GM18867 (cell line): ENCODE results near the gene MKLN1.
"Not testable (repeated sequence)": the region's sequence is repeated elsewhere in the genome, so short reads cannot be mapped to it uniquely, and the experiment has no call there.

ENCODE experiments used
- ATAC-seq: cut with Tn5 transposase; IDR thresholded peaks from one replicate; pipeline ENCODE4 v1.9.1; 2021; ENCODE audit warnings: mild to moderate bottlenecking, moderate library complexity; ENCODE audit not compliant: unreplicated experiment

Gene MKLN1

DNA sequence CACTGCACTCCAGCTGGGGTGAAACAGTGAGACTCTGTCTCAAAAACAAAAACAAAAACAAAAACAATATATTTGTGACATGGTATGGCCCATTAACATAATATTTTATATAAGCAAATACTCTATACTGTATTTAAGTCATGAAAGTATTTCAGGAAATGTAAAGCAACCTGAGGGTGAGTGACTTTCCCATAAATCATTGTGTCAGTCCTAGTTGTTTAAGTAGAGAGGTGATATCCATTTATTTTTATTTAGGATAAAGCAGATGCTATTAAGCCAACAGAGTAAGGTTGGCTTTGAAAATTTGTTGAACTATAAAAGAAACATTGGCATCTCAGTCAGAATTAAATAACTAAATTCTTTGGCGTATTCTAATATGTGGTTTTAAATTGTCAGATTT lies 60.5 kb downstream of the MKLN1 start:
- no peak for ATAC-seq

DNA sequence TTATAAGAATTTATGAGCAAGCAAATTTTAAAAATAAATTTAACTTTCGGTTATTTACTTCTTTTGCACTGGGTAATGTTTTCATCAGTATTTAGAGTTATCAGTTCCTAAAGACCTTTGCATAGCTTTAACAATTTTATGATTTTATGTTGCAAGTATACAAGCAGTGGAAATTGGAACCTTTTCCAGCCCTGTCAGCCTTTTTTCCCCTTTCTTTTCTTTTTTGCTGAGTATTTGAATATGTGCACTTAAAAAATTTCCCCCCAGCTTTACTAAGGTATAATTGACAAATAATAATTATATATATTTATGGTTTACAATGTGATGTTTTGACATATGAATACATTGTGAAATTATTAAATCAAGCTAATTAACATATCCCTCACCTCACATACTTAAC lies 62.6 kb downstream of the MKLN1 start:
- no peak for ATAC-seq

DNA sequence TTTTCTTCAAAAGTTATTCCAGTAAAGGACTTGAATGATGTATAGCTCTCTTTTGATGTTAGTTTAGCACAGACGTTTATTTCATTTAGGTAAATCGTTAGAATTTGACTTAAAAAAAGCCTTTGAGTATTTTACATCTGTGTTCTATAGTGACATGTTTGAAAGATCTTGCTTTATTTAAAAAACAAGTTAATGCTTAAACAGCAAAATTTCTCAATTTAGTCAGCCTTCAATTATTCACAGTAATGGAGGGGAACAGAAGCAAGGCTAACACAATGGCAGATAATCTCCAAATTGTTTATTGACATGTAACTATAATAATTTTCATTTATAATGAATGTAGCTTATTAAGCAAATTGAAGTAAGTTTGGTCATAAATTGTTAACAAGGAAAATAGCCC lies 63.5 kb downstream of the MKLN1 start:
- no peak for ATAC-seq

DNA sequence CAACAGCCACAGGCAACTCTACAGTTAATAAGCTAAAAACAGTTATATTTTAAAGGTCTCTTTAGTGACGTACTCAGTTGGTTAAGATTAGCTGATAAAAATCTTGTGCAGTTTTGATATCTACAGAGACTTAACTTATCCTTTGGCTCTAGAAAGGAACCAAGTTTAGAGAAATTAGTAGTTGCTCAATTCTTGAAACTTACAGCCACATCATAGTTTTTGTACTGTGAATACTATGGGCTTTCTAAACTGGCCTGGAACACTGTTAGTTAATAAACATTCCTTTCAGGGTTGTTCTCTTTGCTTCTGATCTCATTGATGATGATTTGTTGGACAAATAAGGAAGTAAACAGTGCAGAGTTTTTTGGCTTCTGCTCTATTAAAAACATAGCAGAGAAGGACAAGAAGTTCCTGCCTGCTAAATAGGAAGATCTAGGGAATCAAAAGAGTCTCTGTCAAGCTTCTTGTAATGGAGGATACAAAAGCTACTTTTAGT lies 73.1 kb downstream of the MKLN1 start:
- ATAC-seq, result no peak

DNA sequence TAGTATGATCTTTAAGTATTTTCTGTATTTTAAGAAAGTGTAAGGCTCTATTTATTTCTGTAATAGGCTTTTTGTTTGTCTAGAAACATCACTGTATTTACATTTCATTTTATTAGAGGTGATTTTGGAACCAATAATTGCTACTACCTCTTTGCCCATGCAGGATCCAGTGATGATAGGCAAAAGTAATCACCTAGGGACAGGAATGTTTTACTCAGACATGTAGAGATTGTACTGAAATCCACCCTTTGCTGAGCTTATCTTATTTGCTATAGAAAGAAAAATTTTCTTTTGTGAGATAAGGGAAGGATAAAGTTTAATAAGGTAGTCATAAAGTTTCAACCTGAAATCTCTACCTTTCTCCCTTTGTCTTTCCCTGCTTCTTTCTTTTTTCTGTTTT lies 73.5 kb downstream of the MKLN1 start:
- no peak for ATAC-seq

DNA sequence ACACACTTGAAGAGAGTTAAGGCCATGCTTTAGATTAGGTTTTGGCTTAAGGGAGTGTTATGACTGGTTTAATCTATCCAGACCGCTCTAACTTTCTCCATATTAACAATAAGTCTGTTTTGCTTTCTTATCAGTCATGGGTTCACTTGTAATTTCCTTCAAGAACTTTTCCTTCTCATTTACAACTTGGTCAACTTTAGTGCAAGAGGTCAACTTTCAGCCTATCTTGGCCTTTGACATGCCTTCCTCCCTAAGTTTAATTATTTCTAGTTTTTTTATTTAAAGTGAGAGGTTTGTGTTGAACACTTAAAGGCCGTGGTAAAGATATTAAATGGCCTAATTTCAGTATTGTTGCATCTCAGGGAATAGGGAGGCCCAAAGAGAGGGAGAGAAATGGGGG lies 75.6 kb downstream of the MKLN1 start:
- no peak for ATAC-seq

DNA sequence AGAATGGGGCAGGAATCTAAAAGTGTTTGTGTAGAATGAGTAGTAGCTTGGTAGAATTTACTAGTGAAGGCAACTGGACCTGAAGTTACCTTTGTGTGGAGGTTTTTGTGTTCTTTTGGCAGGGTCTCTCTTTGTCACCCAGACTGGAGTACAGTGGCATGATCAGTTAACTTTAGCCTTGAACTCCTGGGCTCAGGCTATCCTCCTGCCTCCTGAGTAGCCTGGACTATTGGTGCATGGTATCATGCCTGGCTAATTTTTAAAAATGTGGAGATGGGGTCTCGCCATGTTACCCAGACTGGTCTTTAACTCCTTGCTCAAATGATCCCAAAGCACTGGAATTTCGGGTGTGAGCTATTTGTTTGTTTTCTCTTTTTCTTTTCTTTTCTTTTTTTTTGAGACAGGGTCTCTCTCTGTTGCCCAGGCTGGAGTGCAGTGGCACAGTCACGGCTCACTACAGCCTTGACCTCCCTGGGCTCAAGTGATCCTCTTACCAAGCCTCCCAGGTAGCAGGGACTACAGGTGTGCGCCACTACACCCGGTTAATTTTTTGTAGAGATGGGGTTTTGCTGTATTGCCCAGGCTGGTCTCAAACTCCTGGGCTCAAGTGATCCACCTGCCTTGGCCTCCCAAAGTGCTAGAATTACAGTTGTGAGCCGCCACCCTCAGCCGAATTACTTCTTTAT lies 76.7 kb downstream of the MKLN1 start:
- ATAC-seq, result no peak

DNA sequence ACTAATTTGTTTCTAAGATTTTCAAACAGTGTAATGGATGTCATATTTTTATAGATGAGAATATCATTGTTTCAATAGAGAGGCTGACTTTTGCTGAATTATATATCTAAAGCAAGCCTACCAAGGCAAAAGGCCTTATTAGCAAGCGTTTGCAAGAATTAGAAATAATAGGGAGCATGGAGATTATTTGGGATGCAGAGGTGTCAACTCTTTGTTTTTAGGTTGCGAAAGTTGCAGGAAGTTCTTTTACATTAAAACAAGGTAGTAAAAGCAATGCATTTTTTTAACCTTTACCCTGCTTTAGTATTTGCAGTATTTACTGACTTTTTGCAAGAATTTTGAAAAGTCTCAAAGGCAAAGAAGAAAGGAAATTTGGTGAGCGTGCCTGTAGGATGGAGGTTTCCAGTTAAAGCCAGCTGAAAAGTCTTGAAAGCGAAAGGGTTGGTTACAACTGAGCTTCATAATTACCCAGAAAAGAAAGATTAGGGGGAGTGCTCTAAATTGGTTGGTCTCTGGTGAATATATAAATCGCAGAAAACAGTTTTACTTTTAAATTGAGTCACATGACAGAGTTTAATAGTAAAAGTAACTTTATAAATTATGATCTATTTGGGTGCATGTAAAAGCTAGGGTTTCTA lies 81.6 kb downstream of the MKLN1 start:
- ATAC-seq, result no peak

DNA sequence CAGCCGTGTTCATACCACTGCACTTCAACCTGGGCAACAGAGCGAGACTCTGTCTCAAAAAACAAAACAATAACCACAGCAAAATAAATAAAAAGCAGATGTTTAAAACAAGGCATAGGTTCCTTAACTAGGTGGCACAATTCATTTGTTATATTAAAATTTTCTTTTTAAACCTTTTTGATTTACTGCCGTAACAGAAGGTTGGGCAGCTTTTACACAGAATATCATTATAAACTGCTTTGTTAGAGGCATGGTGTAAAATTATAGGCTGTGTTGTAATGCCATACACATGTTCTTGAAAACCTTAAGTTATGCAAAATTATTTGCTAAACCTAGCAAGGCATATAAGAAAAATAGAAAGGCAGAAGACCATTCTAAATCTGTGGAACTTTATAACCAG lies 84.4 kb downstream of the MKLN1 start:
- ATAC-seq, result no peak

DNA sequence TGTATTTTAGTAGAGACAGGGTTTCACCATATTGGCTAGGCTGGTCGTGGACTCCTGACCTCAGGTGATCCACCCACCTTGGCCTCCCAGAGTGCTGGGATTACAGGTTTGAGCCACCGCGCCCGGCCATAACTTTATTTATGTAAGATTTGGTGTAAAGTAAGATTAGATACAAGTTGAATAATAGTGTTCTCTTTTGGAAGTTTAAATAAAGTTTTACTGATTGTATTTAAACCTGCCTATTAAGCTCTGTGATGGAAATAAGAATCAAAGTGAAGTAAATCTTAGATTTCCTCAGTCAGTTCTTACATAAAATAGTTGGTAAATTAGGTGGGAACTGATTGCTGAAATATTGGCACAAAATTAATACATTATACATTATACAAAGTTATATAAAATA lies 86.0 kb downstream of the MKLN1 start:
- ATAC-seq, result no peak

DNA sequence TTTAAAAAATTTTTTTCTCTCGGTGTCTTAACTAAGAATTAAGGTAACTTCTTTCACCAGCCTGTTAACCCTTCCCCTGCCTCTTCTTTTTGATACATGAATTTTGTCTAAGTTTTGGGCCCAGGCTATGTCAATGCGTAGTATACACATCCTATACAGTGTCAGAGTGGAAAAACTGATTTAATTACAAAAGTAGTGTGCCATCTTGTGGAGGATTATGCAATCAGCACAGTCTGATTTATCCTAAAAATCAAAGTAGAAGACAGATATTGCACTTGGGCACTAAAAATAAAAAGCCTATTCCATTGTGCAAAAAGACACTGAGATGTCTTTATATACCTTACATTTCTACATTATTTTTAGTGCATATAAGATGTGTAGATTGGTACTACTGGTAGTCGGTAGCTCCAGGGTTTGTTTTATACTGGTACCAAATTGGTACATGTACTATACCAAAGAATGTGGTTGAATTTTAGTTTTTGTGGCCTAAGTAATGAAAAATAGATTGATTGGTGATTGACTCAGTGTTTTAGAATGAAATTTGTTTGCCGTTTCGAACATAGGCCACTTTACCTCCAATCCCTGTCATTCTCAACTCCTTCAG lies 96.6 kb downstream of the MKLN1 start:
- ATAC-seq, result no peak

DNA sequence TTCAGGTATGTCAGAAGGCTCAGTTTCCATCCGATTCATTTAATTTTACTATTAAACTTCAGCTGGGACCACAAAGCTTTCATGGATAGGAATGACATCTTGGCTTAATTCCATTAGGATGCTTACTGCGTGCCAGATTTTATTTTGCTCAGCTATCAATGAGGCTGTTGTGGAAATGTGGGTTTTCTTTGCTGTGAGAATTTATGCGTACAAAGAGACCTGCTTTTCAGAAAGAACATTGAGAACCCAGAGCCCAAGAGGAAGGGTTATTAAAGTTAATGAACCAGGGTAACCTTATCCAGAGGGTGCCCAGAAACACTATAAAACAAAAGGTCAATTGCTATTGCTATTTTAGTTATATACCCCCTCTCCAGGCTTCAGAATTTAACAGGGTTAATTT lies 98.3 kb downstream of the MKLN1 start:
- no peak for ATAC-seq

DNA sequence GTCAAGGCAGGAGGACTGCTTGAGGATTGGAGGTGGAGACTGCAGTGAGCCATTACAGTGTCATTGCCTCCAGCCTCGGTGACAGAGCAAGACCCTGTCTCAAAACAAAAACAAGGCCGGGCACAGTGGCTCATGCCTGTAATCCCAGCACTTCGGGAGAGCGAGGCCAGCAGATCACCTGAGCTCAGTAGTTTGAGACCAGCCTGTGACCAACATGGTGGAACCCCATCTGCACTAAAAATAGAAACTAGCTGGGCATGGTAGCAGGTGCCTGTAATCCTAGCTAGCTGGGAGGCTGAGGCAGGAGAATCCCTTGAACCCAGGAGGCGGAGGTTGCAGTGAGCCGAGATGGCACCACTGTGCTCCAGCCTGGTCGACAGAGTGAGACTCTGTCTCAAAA lies 103.2 kb downstream of the MKLN1 start:
- not testable (repeated sequence) for ATAC-seq

DNA sequence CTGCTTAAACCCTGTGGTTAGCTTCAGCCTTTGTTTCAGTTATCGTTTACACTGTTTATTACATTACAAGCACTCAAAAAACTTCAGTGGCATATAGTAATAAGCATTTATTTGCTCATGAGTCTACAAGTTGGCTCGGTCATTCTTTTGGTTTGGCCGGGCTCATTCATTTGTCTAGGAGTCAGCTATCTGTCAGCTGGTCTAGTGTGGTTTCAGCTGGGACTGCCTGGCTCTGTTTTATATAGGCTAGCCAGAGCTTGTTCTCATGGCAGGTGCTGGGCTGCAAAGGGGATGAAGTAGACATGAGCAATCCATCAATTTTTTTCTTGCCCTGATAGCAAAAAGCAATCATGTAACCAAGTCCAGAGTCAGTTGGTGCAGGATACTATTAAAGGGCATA lies 103.6 kb downstream of the MKLN1 start:
- ATAC-seq, result no peak

DNA sequence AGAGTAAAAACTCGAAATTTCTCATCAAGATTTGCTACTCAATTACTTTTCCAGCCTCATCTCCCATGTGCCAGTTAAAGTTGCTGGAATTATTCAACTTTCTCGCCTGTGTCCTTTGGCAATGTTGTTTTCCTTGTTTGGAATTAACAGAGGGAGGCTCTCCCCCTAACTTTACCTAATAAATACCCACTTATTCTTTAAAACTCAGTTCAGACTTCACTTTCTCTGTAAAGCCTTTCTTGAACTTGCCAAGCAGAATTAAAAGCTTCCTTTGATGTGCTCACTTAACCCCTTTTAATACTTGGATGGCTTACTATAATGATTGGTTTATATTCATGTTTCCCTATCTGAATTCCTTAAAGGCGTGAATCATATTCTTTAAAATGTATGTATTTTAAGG lies 104.1 kb downstream of the MKLN1 start:
- no peak for ATAC-seq

DNA sequence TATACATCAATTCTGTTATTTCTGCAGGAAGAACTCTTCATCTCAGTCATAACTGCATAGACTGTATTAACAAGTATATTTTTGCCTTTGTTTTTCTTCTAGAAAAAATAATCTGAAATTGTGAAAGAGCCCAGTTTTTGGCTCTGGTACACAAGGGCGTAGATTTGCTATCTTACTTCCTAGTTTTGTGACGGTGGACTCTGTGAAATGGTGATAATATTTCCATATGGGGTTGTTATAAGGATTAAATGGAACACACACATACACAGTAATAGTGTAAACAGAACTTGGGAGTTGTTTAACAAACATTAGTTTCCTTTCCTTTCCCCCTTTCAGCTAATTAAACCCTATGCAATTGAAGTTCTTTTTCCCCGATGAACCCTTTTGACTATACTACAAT lies 108.7 kb downstream of the MKLN1 start:
- no peak for ATAC-seq

DNA sequence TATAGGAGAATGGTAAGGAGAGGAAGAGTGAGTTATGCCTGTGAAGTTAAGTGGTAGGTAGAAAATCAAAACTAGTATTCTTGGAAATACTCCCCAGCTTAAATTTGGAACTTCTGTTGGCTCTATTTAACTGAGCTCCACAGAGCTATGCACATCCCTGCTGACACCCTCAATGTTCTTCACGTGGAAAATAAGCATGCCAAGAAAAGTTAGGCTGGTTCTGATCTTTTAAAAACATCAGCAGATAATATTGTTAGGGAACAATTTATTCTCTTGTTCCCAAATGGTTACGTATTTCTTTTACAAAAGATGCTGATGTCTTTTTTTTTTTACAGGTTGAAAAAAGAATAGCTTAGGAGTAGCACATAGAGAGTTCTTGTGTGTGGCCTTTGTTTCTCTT lies 111.3 kb downstream of the MKLN1 start:
- no peak for ATAC-seq

DNA sequence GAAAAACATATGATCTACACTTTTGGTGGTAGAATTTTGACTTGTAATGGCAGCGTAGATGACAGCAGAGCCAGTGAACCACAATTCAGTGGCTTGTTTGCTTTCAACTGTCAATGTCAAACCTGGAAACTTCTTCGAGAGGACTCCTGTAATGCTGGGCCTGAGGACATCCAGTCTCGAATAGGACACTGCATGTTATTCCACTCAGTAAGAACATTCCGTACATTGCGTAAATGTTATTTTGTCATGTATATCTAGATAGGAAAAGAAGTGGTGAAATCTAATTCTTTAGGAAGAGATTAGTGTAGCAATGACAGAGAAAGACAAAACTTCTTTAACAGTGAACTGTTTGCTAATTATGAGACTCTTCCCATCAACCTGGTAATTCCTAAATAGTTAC lies 115.8 kb downstream of the MKLN1 start:
- no peak for ATAC-seq

DNA sequence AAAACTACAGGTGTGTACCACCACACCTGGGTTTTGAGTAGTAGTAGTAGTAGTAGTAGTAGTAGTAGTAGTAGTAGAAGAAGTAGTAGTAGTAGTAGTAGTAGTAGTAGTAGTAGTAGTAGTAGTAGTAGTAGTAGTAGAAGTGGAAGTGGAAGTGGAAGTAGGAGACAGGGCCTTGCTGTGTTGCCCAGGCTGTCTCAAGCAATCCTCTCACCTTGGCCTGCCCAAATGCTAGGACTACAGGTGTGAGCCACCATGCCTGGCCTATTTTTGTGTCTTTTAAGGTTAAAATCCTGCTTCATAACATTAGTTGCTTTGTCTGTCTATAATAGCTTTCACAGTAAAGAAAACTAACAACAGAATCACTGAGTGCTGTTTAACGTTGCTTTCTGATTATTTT lies 117.0 kb downstream of the MKLN1 start:
- no peak for ATAC-seq

DNA sequence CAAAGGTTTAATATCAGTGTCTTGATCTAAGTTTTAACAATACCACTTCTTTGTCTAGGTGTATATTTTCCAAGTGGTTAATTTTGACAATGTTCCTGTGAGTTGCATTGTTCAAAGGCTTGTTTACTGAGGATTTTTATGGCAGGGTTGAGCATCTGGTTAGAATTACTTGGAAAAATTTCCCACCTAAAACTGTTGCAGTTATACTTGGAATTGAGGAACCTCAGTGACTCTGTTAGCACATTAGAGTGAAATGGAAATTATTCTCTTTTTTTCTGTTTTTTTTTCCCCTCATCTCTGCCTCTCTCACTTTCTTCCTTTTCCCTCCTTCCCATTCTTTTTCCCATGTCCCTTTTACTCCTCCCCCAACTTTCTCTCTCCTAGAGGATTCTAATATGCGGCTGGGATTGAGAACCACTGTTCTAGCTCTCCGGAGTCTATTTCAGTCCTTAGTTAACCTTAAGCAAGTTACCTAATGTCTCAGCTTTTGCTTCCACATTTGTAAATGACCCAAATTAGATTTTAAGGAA lies 121.8 kb downstream of the MKLN1 start:
- ATAC-seq, result no peak

DNA sequence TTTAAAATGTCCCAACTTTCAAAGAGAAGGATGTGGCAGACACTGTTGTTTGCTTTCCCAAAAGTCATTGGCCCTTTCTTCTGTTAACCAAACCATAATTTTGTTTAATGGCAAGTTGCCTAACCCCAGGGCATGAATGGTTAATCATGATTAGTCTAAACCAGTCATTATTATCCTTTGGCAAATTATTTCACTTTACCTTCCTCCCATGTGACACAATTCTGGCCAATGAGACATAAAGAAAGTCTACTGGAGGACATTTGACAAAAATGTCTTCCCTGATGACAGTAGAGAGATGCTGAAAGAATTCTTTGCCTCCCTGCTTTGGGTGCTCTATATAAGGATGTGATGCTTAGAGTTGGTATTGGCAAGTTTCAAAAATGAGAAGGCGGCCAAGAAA lies 126.8 kb downstream of the MKLN1 start:
- ATAC-seq, result no peak

DNA sequence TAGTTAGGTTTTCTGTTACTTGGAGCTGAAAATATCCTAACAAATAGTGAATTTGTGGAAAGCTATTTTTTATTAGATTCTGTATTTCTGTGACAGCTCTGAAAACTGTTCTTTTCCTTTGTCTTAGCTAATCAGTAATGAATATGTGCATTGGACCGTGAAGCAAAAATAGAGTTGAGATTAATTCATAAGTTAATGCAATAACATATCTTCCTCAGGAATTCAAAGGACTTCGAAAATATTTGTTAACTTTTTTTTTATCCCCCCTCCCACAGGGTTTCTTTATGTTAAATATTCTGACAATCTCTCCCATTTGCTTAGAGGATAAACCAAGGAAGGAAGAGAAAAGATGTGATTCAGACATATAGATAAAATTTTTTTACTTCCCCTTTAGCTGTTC lies 127.3 kb downstream of the MKLN1 start:
- no peak for ATAC-seq
